GM10847 (cell line): ENCODE measurements around the gene RAB40A.

Experiments
- POLR2A ChIP-seq: IDR thresholded peaks from 2 replicates; pipeline ENCODE4 v1.6.1; 2011; ENCODE audit not compliant: insufficient read length; ENCODE audit errors: extremely low read depth

Gene RAB40A, protein sequence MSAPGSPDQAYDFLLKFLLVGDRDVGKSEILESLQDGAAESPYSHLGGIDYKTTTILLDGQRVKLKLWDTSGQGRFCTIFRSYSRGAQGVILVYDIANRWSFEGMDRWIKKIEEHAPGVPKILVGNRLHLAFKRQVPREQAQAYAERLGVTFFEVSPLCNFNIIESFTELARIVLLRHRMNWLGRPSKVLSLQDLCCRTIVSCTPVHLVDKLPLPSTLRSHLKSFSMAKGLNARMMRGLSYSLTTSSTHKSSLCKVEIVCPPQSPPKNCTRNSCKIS

GRCh38 chrX:103519389-103519788 is at the start of gene RAB40A:
TSS of gene RAB40A (minus strand) at chrX:103519489. CDS start at chrX:103500756, 18,733 bp downstream.
- TF ChIP-seq POLR2A, result no peak

DNA sequence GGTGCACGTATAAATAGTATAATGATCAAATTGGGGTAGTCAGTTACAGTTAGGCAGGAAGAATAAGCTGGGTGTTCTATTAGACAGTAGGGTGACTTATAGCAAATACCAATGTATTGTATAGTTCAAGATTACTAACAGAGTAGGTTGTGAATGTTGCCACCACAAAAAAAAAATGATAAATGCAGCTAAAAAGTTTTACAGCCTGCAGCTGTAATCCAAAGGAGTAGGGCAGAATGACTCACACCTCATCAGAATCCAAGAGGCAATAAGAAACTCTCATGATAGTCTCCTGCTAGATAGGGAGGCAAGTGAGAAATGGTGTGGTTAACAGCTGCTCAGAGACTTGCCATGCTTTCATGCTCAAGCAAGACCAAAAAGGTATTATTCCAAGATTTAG is 46.5 kb upstream of the RAB40A start:
- no peak for TF ChIP-seq POLR2A

GRCh38 chrX:103565197-103565596 is 45.9 kb upstream of the RAB40A start:
- TF ChIP-seq POLR2A, result no peak

DNA sequence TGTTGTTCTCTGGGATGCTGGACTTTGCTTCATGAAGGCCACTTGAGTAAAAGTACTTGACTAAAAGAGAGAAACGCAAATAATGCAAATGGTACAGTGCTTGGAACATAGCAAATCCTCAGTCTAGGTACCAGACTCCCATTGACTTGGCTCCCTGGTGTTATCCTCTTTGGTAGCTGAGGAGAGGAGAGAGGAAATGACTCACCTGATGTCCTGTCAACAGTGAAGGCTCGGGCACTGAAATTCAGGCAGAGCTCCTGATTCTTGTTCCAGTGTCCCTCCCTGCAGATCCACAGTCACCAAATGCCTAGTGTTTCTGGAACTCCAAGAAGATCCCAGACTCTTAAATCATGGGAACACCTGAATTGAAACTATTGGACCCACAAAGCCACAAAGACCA is 43.5 kb upstream of the RAB40A start:
- TF ChIP-seq POLR2A, result no peak

GRCh38 chrX:103560256-103560655 is 41.0 kb upstream of the RAB40A start:
- no peak for TF ChIP-seq POLR2A

- TF ChIP-seq POLR2A, result no peak
Measured at GRCh38 chrX:103556963-103557612, 37.8 kb upstream of the RAB40A start.

DNA sequence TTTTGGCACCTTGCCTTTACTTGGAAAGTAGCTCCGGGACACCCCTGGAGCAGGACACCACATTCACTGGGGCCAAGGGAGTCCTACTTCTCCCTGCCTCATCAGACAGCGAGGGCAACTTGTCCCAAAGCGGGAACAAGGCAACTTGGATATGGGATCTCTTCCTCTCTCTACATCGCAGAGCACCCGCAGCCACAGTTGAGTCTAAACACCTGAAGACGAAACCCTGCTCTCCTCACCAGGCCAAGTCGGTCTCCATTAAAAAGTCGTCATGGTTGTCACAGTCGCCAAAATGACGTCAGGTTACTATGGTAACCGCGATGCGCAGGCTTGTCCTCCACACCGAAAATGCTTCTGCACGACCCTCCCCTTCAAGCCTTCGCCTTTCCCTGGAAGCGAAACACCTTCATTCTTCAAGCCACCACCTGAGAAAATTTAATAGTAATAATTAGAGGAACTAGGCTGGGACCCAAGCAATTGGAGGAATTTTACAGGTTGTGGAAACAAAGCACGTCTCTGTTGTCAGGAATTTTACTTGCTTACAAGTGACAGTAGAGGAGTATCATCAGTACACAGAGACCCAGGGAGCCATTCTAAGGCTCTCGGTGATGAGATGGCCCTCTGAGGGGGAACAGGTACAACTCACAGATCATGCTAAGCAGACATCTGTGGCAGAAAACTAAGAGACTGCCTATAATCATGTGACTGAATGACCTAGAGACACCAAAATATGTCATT is 35.6 kb upstream of the RAB40A start:
- TF ChIP-seq POLR2A, result no peak

DNA sequence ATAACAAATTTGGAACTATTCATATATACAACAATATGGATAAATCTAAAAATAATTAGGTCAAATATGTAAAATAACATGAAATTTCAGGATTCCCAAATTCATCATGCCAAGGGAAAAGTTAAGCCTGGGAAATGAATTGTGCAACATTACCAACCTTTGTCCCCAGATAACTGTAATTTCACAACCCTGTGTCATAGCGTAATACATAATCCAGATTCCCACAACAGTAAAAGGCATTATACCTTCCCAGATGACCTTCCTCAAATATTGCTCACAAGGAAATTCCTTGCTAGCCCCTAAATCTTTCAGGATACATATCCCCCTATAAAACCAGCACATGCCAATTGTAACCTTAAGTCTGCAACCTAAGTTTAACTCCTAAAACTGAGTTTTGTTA is 32.9 kb upstream of the RAB40A start:
- no peak for TF ChIP-seq POLR2A

GRCh38 chrX:103550415-103551051 is 31.2 kb upstream of the RAB40A start:
- TF ChIP-seq POLR2A, result no peak

DNA sequence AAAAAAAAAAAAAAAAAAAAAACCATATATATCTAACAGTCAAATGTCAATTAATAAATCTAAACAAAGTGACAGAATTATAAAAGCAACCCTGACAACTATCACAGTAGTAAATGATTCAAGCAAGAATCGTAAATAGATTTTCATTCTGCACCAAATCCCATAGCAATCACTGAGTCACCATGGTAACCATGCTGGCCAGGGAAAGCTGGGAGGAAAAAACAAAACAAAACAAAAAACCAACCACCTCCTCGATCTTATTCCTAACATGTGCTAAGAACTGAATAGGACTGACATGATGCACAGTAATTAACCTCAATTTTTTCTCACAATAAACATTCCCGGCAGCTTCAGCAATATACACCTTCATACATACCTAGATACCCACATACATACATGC is 30.6 kb upstream of the RAB40A start:
- no peak for TF ChIP-seq POLR2A

DNA sequence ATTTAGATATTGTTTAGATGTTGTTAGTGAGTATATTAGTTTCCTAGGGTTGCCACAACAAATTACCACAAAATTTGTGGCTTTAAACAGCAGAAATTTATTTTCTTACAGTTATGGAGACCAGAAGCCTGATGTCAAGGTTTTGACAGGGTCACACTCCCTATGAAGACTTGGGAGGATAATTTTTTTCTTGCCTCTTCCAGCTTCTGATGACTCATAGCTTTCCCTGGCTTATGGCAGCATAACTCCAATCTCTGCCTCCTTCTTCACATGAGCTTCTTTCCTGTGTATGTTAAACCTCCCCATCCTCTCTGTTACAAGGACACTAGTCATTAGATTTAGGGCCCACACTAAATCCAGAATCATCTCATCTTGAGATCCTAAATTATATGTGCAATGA is 20.9 kb upstream of the RAB40A start:
- no peak for TF ChIP-seq POLR2A

GRCh38 chrX:103539695-103540094 is 20.4 kb upstream of the RAB40A start:
- no peak for TF ChIP-seq POLR2A

DNA sequence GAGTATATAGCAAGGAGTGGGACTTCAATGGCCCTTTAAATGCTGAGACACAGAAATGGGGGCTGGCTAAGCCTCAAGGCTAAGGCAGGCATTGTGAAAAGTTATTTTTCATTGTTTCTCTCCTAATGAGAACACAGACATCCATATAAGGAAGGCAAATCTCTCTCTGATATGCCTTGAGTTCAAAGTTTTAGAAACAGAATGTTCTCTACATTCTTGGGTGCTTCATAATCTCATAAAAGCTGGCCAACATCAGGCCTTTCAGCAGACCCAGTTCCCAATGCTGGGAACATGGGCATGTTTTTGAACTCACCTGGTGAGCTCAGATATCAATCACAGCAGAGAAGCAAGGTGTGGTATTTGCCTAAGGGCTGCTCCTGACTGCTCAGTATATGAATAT is 19.4 kb upstream of the RAB40A start:
- TF ChIP-seq POLR2A, result no peak

DNA sequence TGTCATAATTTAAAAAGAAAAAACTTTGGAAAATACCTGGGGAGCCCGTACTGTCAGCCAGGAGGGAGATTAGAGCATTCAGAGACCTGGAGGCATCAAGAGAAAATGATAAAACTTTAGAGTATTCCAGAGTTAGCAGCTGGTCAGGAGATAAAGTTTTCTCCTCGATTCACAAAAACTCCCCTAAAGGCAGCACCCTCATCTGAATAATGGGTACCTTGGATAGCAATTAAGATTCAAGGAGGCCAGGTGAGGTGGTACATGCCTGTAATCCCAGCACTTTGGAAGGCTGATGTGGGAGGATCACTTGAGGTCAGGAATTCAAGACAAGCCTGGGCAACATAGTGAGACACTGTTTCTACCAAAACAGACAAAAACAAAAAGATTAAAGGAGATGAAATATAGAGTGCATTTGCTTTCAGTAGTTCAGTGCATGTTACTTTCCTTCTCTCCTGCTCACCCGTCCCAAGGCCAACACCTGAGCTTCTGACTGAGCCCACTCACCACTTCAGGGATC is 18.6 kb upstream of the RAB40A start:
- no peak for TF ChIP-seq POLR2A

DNA sequence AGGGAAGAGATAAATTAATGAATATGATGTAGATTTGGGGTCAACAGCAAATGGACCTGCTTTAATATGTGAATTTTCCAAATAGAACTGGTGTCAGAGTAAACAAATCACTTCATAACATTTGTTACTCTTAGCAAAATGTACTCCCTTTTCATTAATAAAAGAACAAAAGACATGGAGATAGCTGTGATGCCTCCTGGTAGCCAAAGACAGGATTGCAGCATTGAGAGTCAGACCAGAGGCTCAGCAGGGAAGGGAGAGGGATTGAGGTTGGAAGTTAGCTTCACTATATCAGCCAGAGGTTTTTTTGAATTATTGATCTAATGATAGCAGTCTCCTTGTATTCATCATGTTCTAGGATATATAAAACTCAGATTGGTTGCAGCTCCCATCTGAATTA is 17.4 kb upstream of the RAB40A start:
- no peak for TF ChIP-seq POLR2A
